Mesenchymal stem cell (in vitro differentiated cells and primary cell): ENCODE data around the gene ITGA2B.
"Not testable (repeated sequence)": the region's sequence is repeated elsewhere in the genome, so short reads cannot be mapped to it uniquely, and the experiment has no call there.

Experiments used
- DNase-seq: peaks from one replicate; pipeline ENCODE4 v3.0.0-alpha.2; 2013
- H2AFZ ChIP-seq: one replicate; pipeline ENCODE4 v1.6.1; 2013; ENCODE audit warnings: low read depth, mild to moderate bottlenecking, control low read depth, inconsistent platforms, low read length, moderate library complexity
- H2AK5ac ChIP-seq: 2 replicates; pipeline ENCODE4 v1.6.1; 2013; ENCODE audit warnings: low read length, moderate library complexity, mild to moderate bottlenecking, inconsistent platforms; ENCODE audit not compliant: severe bottlenecking
- H2BK120ac ChIP-seq: one replicate; pipeline ENCODE4 v1.6.1; 2013; ENCODE audit warnings: low read depth, mild to moderate bottlenecking, inconsistent platforms, low read length, moderate library complexity
- H2BK12ac ChIP-seq, 2 experiments: one replicate each; pipeline ENCODE4 v1.6.1; 2013; ENCODE audit warnings: inconsistent platforms in 2 of 2, low read length in 2 of 2, mild to moderate bottlenecking in 2 of 2, moderate library complexity in 2 of 2, control low read depth in 1 of 2
- H2BK15ac ChIP-seq: one replicate; pipeline ENCODE4 v1.6.1; 2013; ENCODE audit warnings: mild to moderate bottlenecking, low read depth, inconsistent platforms; ENCODE audit not compliant: poor library complexity, severe bottlenecking
- H2BK5ac ChIP-seq: 2 replicates; pipeline ENCODE4 v1.6.1; 2013; ENCODE audit warnings: low read depth, mild to moderate bottlenecking, low read length, control low read depth, inconsistent platforms; ENCODE audit not compliant: poor library complexity, severe bottlenecking
- H3K14ac ChIP-seq, 2 experiments: one replicate each; pipeline ENCODE4 v1.6.1; 2013; ENCODE audit warnings: inconsistent platforms in 2 of 2, low read length in 2 of 2, control low read depth in 1 of 2, mild to moderate bottlenecking in 1 of 2, moderate library complexity in 1 of 2
- H3K18ac ChIP-seq, 2 experiments: one replicate each; pipeline ENCODE4 v1.6.1; 2013; ENCODE audit warnings: inconsistent platforms in 2 of 2, low read length in 2 of 2, control low read depth in 1 of 2, low read depth in 1 of 2, mild to moderate bottlenecking in 1 of 2
- H3K23ac ChIP-seq, 2 experiments: one replicate each; pipeline ENCODE4 v1.6.1; 2013; ENCODE audit warnings: inconsistent platforms in 2 of 2, low read length in 2 of 2, mild to moderate bottlenecking in 2 of 2, moderate library complexity in 2 of 2, control low read depth in 1 of 2
- H3K27ac ChIP-seq: 2 replicates; pipeline ENCODE4 v1.5.1; 2013; ENCODE audit warnings: mild to moderate bottlenecking, moderate library complexity, low read length, control low read depth, inconsistent platforms; ENCODE audit not compliant: poor library complexity, severe bottlenecking
- H3K27me3 ChIP-seq, 2 experiments: 2 replicates each; pipeline versions ENCODE4 v1.6.1 to v1.7.0; 2013; ENCODE audit warnings: low read length in 2 of 2, mild to moderate bottlenecking in 2 of 2, moderate library complexity in 2 of 2, control low read depth in 1 of 2, inconsistent platforms in 1 of 2; ENCODE audit not compliant: control insufficient read depth in 1 of 2, insufficient read depth in 1 of 2
- H3K36me3 ChIP-seq, 2 experiments: 2 replicates each; pipeline versions ENCODE4 v1.6.1 to v1.7.0; 2013; ENCODE audit warnings: low read length in 2 of 2, control low read depth in 1 of 2, inconsistent platforms in 1 of 2, low read depth in 1 of 2, mild to moderate bottlenecking in 1 of 2; ENCODE audit not compliant: insufficient read depth in 2 of 2, control insufficient read depth in 1 of 2
- H3K4ac ChIP-seq, 2 experiments: one replicate each; pipeline ENCODE4 v1.6.1; 2013; ENCODE audit warnings: inconsistent platforms in 2 of 2, low read length in 2 of 2, mild to moderate bottlenecking in 2 of 2, moderate library complexity in 2 of 2, control low read depth in 1 of 2, low read depth in 1 of 2
- H3K4me1 ChIP-seq: 2 replicates; pipeline ENCODE4 v1.6.1; 2013; ENCODE audit warnings: low read depth, low read length, control low read depth; ENCODE audit not compliant: control insufficient read depth, insufficient read depth
- H3K4me2 ChIP-seq: 2 replicates; pipeline ENCODE4 v1.6.1; 2013; ENCODE audit warnings: low read length, mild to moderate bottlenecking, inconsistent platforms; ENCODE audit not compliant: poor library complexity, severe bottlenecking
- H3K4me3 ChIP-seq, 2 experiments: 2 replicates each; pipeline versions ENCODE4 v1.5.1 to v1.7.0; 2013; ENCODE audit warnings: low read length in 2 of 2, mild to moderate bottlenecking in 2 of 2, control low read depth in 1 of 2, low read depth in 1 of 2; ENCODE audit not compliant: insufficient read depth in 1 of 2
- H3K79me1 ChIP-seq: replicated peaks from 2 replicates; pipeline ENCODE4 v1.6.1; 2013; ENCODE audit warnings: mild to moderate bottlenecking, control low read depth, low read length, inconsistent platforms; ENCODE audit not compliant: poor library complexity, severe bottlenecking
- H3K9ac ChIP-seq: 2 replicates; pipeline ENCODE4 v1.7.0; 2013; ENCODE audit warnings: mild to moderate bottlenecking, low read length, moderate library complexity
- H3K9me3 ChIP-seq: 2 replicates; pipeline ENCODE4 v1.7.0; 2013; ENCODE audit warnings: mild to moderate bottlenecking, low read length; ENCODE audit not compliant: control insufficient read depth
- H4K8ac ChIP-seq: one replicate; pipeline ENCODE4 v1.6.1; 2013; ENCODE audit warnings: inconsistent platforms, mild to moderate bottlenecking, low read length, moderate library complexity
- H4K91ac ChIP-seq: one replicate; pipeline ENCODE4 v1.6.1; 2013; ENCODE audit warnings: mild to moderate bottlenecking, low read length, inconsistent platforms
- WGBS: methylation state at CpG from one replicate; pipeline ENCODE4 v1.1.7; 2013; ENCODE audit warnings: mixed read lengths; 5-methylcytosine and 5-hydroxymethylcytosine counted together

Gene ITGA2B

DNA sequence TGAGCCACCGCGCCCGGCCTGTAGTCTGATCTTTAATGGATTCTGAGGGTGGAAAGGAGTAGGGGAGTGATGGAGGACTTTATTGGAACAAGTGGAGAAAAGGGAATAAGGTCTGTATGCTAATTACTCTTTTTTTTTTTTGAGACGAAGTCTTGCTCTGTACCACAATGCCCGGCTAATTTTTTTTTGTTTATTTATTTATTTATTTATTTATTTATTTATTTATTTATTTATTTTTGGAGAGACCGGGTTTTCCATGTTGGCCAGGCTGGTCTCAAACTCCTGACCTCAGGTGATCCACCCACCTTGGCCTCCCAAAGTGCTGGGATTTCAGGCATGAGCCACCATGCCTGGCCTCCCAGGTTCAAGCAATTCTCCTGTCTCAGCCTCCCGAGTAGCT, 59.9 kb downstream of the ITGA2B start:
- H3K4me2 ChIP-seq, H2BK5ac ChIP-seq, H2BK15ac ChIP-seq, H3K4ac ChIP-seq, H3K4me3 ChIP-seq, H2BK120ac ChIP-seq, DNase-seq, H3K27ac ChIP-seq, H2AK5ac ChIP-seq, H3K36me3 ChIP-seq, H4K8ac ChIP-seq, H2BK12ac ChIP-seq, H3K14ac ChIP-seq, H3K9me3 ChIP-seq, H2AFZ ChIP-seq, H3K79me1 ChIP-seq, H3K9ac ChIP-seq, H3K27me3 ChIP-seq, H4K91ac ChIP-seq, H3K23ac ChIP-seq, H3K18ac ChIP-seq: not testable (repeated sequence)
- peaks cover 10% of the 10 kb centered on the region for H3K4me1 ChIP-seq
- 99% methylated on average over 5 of the region's 7 CpGs for WGBS

DNA sequence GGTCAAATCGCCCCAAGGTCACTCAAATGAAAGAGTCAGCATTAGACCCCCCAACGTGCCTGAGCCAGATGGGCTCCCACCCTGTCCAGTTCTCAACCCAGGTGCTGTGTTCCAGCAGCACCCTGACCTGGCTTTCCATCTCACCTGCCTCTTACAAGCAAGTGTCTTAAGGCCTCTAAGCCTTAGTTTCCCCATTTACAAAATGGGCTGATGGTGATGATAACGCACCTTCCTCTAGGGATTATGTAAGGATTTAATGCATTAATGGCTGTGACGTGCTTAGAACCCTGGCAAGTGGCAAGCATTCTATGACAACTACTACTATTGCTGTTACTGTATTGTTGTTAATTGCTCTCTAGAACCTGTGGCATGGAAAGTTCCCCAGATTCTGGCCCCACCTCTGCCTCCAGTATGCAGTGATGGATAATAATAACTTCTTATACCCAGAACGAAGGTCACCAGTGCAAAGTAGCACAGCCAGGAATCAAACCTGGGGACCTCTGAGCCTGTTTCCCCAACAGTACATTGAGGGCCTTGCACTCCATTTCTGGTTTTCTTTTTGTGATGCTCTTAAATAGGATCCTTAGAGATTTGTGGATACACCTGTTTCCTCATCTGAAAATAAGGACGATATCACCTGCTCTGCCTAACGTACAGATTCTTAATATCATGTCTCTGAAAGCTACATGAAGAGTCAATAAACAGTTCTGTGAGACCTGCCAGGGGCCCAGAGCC, 61.6 kb downstream of the ITGA2B start:
- H3K4me3 ChIP-seq: no peak overlapping the region
- H2BK120ac ChIP-seq: no peak overlapping the region
- DNase-seq: no peak
- H3K14ac ChIP-seq: no peak overlapping the region
- H3K9me3 ChIP-seq: no peaks in the 10 kb centered on the region
- no peak overlapping the region for H2BK15ac ChIP-seq
- H3K4me2 ChIP-seq: no peak overlapping the region
- H2BK5ac ChIP-seq: no peak overlapping the region
- no peak overlapping the region for H4K91ac ChIP-seq
- no peaks in the 10 kb centered on the region for H3K27me3 ChIP-seq
- H2AFZ ChIP-seq: no peak overlapping the region
- H3K9ac ChIP-seq: no peak overlapping the region
- H3K4ac ChIP-seq: no peak overlapping the region
- H2BK12ac ChIP-seq: peak overlapping the region in 1 of 2 experiments; percentile 71
- peak overlapping the region; percentile 19 for H2AK5ac ChIP-seq
- peaks cover 18% of the 10 kb centered on the region for H3K4me1 ChIP-seq
- no peaks in the 10 kb centered on the region for H3K36me3 ChIP-seq
- H3K18ac ChIP-seq: no peak overlapping the region
- H4K8ac ChIP-seq: no peak overlapping the region
- H3K27ac ChIP-seq: no peak overlapping the region
- 94% methylated on average over 6 of the region's 7 CpGs for WGBS
- H3K79me1 ChIP-seq: peaks cover 12% of the 10 kb centered on the region
- H3K23ac ChIP-seq: no peak overlapping the region

DNA sequence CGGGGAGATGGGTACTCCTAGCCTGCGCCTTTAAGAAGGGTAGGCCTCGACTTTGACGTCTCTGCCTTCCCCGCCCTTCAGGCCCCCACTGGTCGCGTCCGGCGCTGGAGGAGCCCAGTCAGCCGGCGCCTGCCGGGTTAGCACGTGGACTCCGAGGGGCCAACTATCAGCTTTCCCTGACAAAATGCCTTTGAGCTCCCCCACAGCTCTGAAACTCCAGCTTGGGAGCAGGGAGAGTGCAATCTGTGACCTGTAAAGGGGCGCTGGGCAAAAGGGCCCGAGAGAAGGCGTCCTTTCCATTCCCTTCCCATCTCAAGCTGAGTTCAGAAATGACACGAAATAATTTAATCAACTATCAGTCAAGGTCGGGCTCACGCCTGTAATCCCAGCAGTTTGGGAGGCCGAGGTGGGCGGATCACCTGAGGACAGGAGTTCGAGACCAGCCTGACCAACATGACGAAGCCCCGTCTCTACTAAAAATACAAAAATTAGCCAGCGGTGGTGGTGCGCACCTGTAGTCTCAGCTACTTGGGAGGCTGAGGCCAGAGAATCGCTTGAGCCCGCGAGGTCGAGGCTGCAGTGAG, 62.5 kb downstream of the ITGA2B start:
- Histone ChIP-seq H3K4me1 (peaks cover 22% of the 10 kb centered on the region), H3K27me3 (no peaks in the 10 kb centered on the region), H3K4me3 (peak overlapping the region in 1 of 2 experiments; percentile 62), H2AK5ac (no peak overlapping the region), H3K79me1 (peaks cover 19% of the 10 kb centered on the region), H3K9me3 (no peaks in the 10 kb centered on the region), H3K27ac (no peak overlapping the region), H3K14ac (no peak overlapping the region), H3K36me3 (peaks cover 6 to 7% of the 10 kb centered on the region in 2 experiments), H3K4me2 (no peak overlapping the region), H3K4ac (no peak overlapping the region), H3K23ac (no peak overlapping the region), H2BK5ac (no peak overlapping the region), H3K18ac (peak overlapping the region in 1 of 2 experiments; percentile 34), H2AFZ (no peak overlapping the region), H2BK12ac (no peak overlapping the region), H3K9ac (peak overlapping the region; percentile 74), H2BK120ac (no peak overlapping the region), H4K91ac (no peak overlapping the region), H4K8ac (no peak overlapping the region), H2BK15ac (no peak overlapping the region)
- WGBS: 36% methylated on average over 21 of the region's 31 CpGs
- peak; percentile 97 for DNase-seq

DNA sequence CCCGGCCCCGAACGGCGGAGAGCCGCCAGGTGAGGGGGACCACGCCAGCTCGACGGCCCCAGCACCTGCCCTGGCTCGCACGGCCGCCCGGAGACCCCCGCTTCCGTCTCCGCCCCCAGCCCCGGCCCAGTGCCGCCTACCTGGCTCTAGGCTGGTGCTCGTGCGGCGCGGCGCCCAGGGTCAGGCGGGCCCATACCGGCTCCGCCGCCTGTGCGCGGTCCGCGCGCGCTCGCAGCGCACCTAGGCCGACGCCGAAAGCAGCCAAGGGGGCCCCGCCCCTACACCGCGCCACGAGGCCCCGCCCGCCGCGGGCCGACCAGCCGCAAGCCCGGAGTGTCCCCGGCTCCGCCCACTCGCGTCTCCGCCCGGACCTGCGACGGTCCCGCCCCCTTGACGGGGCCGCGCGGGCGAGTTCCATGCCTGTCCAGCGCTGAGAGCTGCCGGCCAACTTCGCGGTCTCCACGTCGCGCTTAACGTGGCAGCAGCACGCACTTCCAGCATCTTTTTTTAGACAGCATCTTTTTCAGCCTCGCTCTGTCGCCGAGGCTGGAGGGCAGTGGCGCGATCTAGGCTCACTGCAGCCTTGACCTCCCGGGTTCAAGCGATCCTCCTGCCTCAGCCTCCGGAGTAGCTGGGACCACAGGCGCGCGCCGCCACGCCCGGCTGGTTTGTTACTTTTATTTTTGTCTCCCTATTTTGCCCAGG, 64.7 kb downstream of the ITGA2B start, which contains the start of gene SLC25A39:
Gene SLC25A39 (minus strand): TSS at position 253 of the 705 bp plus-strand sequence. CDS start 1,261 bp downstream, outside the sequence.
- Histone ChIP-seq H2BK5ac (peak within 1 kb of the TSS; percentile 47), H4K91ac (peak within 1 kb of the TSS; percentile 28), H3K27me3 (no peaks in the 10 kb centered on the region), H3K79me1 (peaks cover 28% of the 10 kb centered on the region), H2AFZ (peak within 1 kb of the TSS; percentile 82), H3K4me3 (peak within 1 kb of the TSS; percentile 92), H3K23ac (peak within 1 kb of the TSS; percentile 65 to 98), H3K4me2 (peak within 1 kb of the TSS; percentile 96), H2BK12ac (peak within 1 kb of the TSS in 1 of 2 experiments; percentile 77), H3K4me1 (peaks cover 20% of the 10 kb centered on the region), H3K14ac (peak within 1 kb of the TSS in 1 of 2 experiments; percentile 92), H4K8ac (peak within 1 kb of the TSS; percentile 78), H3K9me3 (no peaks in the 10 kb centered on the region), H3K4ac (peak within 1 kb of the TSS; percentile 24 to 90), H2AK5ac (no peak within 1 kb of the TSS), H2BK15ac (peak within 1 kb of the TSS; percentile 65), H3K9ac (peak within 1 kb of the TSS; percentile 87), H2BK120ac (no peak within 1 kb of the TSS), H3K36me3 (peaks cover 28 to 30% of the 10 kb centered on the region in 2 experiments), H3K27ac (peak within 1 kb of the TSS; percentile 78), H3K18ac (peak within 1 kb of the TSS; percentile 72 to 85)
- WGBS: under 1% methylated on average over 80 of the region's 85 CpGs
- peak; percentile 93 for DNase-seq
